Measurements from ENCODE around the gene KIAA0513.

The KIAA0513 gene

GRCh38 chr16:85062323-85062722, 34.7 kb downstream of the KIAA0513 start:
- no peak for TF ChIP-seq TAF1 (IDR thresholded peaks at IDR 0.05; ENCODE audit: borderline replicate concordance, insufficient read depth, low read length)
- TF ChIP-seq FOXP2 (optimal IDR thresholded peaks at IDR 0.05; ENCODE audit: borderline replicate concordance, extremely low read depth, extremely low read length, insufficient read depth): no peak
- no peak for TF ChIP-seq SIN3A (IDR thresholded peaks at IDR 0.05; ENCODE audit: borderline replicate concordance, insufficient read depth, low read length)
- TF ChIP-seq POLR2AphosphoS5 (IDR thresholded peaks at IDR 0.05; ENCODE audit: low read depth, low read length): no peak
- TF ChIP-seq REST (IDR thresholded peaks at IDR 0.05; ENCODE audit: insufficient read depth in 1 of 2, low read depth in 2 of 2, low read length in 2 of 2): no peak

- no peak for TF ChIP-seq TAF1 (IDR thresholded peaks at IDR 0.05; ENCODE audit: borderline replicate concordance, insufficient read depth, low read length)
- TF ChIP-seq SIN3A (IDR thresholded peaks at IDR 0.05; ENCODE audit: borderline replicate concordance, insufficient read depth, low read length): no peak
- no peak for TF ChIP-seq FOXP2 (optimal IDR thresholded peaks at IDR 0.05; ENCODE audit: borderline replicate concordance, extremely low read depth, extremely low read length, insufficient read depth)
- TF ChIP-seq REST (IDR thresholded peaks at IDR 0.05; ENCODE audit: insufficient read depth in 1 of 2, low read depth in 2 of 2, low read length in 2 of 2): no peak
- TF ChIP-seq POLR2AphosphoS5 (IDR thresholded peaks at IDR 0.05; ENCODE audit: low read depth, low read length): no peak
Observed at GRCh38 chr16:85062845-85063244, 35.2 kb downstream of the KIAA0513 start.

- TF ChIP-seq SIN3A (IDR thresholded peaks at IDR 0.05; ENCODE audit: borderline replicate concordance, insufficient read depth, low read length) (no peak), TAF1 (IDR thresholded peaks at IDR 0.05; ENCODE audit: borderline replicate concordance, insufficient read depth, low read length) (no peak), POLR2AphosphoS5 (IDR thresholded peaks at IDR 0.05; ENCODE audit: low read depth, low read length) (no peak), REST (IDR thresholded peaks at IDR 0.05; ENCODE audit: insufficient read depth in 1 of 2, low read depth in 2 of 2, low read length in 2 of 2) (no peak), FOXP2 (optimal IDR thresholded peaks at IDR 0.05; ENCODE audit: borderline replicate concordance, extremely low read depth, extremely low read length, insufficient read depth) (no peak)
Observed at GRCh38 chr16:85064186-85064585, 36.6 kb downstream of the KIAA0513 start.

GRCh38 chr16:85065099-85065498, 37.5 kb downstream of the KIAA0513 start:
- TF ChIP-seq FOXP2 (optimal IDR thresholded peaks at IDR 0.05; ENCODE audit: borderline replicate concordance, extremely low read depth, extremely low read length, insufficient read depth) (no peak), REST (IDR thresholded peaks at IDR 0.05; ENCODE audit: insufficient read depth in 1 of 2, low read depth in 2 of 2, low read length in 2 of 2) (no peak), SIN3A (IDR thresholded peaks at IDR 0.05; ENCODE audit: borderline replicate concordance, insufficient read depth, low read length) (no peak), TAF1 (IDR thresholded peaks at IDR 0.05; ENCODE audit: borderline replicate concordance, insufficient read depth, low read length) (no peak), POLR2AphosphoS5 (IDR thresholded peaks at IDR 0.05; ENCODE audit: low read depth, low read length) (no peak)
